Kasumi-1 (cell line): ENCODE results near the gene PLEKHG5.
"Not testable (repeated sequence)": the region's sequence is repeated elsewhere in the genome, so short reads cannot be mapped to it uniquely, and the experiment has no call there.

ENCODE experiments used
- DNase-seq, 2 experiments: peaks; one replicate each; lab custom pipeline; 2025; lab: John Stamatoyannopoulos, UW

Gene PLEKHG5

GRCh38 chr1:6446665-6447015 lies 44.8 kb downstream of the PLEKHG5 start:
- DNase-seq = no peak

DNA sequence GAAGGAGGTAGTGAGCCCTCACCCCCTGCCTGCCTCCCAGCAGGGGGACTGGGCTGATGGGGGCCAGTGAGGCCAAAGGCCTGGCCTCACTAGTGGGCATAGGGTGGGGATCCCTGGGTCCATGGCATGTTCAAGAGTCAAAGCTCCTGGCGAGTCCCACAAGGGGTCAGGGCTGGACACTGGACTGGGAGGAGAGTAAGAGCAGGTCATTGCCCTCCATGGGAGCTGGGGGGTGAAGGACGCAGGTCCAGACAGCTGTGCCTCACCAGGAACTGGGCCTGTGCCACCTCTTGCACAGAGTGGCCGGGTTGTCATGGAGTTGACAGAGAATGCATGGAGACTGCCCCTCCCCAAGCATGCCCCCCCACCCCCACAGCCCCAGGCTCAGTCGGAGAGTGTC lies 45.5 kb downstream of the PLEKHG5 start:
- not testable (repeated sequence) for DNase-seq

- peak in 1 of 2 experiments; percentile 34 for DNase-seq
Observed at GRCh38 chr1:6445062-6445763, 46.3 kb downstream of the PLEKHG5 start.

- no peak for DNase-seq
Observed at GRCh38 chr1:6444377-6444776, 47.1 kb downstream of the PLEKHG5 start.

- no peak for DNase-seq
Observed at GRCh38 chr1:6443339-6444115, 47.9 kb downstream of the PLEKHG5 start.

DNA sequence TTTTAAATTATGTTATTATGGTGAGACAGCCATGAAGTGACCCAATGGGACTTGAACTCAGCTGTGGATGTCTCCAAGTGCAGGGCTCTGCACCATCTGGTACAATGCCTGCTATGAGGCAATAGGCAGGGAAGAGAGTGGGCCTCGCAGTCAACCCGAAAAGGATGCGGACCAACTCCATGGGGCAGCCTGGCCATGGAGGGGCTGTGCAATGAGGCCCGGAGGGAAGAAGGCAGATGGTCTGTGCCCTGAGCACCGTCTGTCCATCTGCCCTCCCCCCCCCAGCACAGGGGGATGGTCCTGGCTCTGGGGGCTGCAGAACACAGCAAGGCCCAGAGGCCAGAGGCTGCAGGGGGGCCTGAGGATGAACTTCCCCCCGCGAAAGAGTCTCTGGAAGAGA lies 49.9 kb downstream of the PLEKHG5 start:
- DNase-seq = no peak

GRCh38 chr1:6440198-6441126 lies 51.0 kb downstream of the PLEKHG5 start:
- peak in 1 of 2 experiments; percentile 24 for DNase-seq

- peak in 1 of 2 experiments; percentile 38 for DNase-seq
Observed at GRCh38 chr1:6438047-6438525, 53.4 kb downstream of the PLEKHG5 start.

DNA sequence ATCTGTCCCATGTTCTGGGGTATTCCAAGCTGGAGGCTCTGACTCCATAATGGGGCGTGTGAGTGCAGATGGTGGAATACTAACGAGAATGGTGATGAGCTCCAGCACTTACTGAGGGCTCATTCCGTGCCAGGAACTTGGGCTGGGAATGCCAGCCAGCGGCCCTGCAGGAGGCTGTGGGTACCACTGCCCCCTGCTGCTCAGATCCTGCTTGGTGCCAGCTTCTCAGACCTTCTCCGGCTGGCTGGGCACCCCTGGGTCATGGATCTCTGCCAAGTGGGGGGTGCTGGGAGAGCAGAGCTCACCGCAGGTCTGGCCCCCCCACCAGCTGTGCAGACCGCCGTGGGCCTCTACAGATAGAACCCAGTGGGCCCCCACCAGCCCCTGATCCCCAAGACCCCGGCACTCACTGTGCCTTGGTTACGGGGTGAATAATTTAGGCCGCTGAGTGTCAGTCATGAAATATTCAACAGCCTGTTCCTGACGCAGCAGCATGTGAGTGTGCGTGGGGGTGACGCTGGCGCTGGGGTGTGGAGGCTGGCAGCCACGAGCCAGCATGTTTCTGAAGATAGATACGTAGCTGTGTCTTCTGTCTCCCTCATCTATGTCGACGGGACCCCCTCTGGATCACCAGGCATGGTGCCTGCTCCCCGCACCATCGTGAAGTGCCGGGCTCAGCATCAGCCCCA lies 54.3 kb downstream of the PLEKHG5 start:
- DNase-seq = not testable (repeated sequence)

GRCh38 chr1:6436277-6436676 lies 55.2 kb downstream of the PLEKHG5 start:
- DNase-seq = not testable (repeated sequence)

GRCh38 chr1:6435547-6435946 lies 55.9 kb downstream of the PLEKHG5 start:
- no peak for DNase-seq

DNA sequence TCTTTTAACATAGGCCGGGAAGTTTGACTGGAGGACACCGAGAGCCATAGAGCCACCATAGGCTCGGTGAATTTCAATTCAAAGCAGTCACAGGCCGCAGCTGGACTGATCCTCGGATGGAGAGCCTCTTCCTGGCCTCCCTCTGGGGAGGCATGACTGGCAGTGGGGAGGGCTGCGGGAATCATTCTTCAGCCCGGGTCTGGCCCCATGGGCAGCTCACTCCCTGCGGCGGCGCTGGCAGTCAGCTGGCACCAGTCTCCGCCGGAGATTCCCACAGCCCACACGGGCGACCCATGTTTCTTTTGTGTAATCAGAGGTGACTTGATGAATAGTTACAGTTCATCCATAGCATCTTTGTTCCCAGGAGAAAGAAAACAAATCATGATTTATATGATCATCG lies 56.3 kb downstream of the PLEKHG5 start:
- no peak for DNase-seq

- DNase-seq = no peak
Observed at GRCh38 chr1:6434186-6434585, 57.3 kb downstream of the PLEKHG5 start.

- DNase-seq = not testable (repeated sequence)
Observed at GRCh38 chr1:6431645-6432579, 59.6 kb downstream of the PLEKHG5 start.

GRCh38 chr1:6429660-6430411 lies 61.6 kb downstream of the PLEKHG5 start:
- DNase-seq = not testable (repeated sequence)

- DNase-seq = not testable (repeated sequence)
Observed at GRCh38 chr1:6428453-6428852, 63.0 kb downstream of the PLEKHG5 start.

DNA sequence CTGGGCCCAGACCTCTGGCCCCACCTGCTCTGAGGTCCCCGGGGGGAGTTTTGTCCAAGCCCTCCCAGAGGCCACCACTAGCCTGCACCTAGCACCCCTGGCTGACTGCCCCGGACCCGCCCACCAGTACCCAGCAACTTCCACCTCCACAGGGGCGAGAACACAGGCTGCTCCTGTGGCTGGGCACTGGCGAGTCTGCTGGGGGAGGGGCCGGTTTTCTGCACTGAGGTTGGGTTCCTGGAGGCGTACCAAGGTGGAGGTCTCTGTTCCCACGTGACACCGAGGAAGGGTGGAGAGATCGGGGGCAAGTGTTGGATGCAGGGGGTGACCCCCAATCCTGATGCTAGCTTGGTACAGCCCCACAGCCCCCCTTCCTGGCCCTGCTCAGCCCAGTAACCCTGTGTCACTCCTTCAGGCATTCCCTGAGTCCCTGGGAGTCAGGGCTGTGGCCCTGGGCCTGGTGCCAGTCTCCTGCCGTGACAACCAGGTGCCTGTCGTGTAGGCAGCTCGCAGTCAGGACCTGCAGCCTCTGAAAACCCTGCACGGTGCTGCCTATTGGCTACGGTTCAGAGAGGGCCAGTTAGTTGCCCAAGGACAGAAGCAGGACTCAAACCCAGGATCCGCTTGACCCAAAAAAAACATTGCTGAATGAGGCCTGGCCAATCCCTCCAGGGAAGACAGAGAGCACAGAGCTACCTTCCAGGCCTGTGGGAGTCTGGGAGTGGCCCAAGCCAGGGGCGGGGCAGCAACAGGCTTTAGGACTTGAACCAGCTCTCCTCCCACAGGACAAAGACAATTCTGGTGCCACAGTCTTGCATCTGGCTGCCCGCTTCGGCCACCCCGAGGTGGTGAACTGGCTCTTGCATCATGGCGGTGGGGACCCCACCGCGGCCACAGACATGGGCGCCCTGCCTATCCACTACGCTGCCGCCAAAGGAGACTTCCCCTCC lies 63.8 kb downstream of the PLEKHG5 start:
- no peak for DNase-seq

DNA sequence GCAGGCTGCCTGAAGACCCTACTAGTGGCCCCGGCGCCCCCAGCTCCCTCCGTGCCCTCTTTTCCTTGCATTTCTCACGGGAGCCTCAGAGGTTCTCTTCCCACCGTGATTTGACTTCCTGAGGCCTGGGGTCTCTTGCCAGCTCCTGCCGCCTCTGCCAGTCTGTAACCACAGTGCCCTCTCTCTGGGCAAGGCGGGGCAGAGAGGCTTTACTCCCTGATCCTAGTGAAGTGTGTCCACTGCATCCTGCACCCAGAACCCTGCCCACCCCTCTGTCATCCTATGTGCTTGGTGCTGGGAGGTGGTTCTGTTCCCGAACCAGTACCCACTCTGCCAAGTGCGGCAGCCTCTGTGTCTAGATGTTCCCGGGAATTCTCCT lies 64.5 kb downstream of the PLEKHG5 start:
- no peak for DNase-seq
